GM12891 (cell line): Measurements from ENCODE around the gene SLC27A3.

Experiments
- POLR2A ChIP-seq: IDR thresholded peaks from 2 replicates; pipeline ENCODE4 v1.6.1; 2011; ENCODE audit warnings: low read depth, low read length, control low read depth
- POLR2AphosphoS5 ChIP-seq: IDR thresholded peaks from 2 replicates; pipeline ENCODE4 v1.6.1; 2011; ENCODE audit warnings: low read depth, low read length, control low read depth
- TAF1 ChIP-seq: IDR thresholded peaks from 2 replicates; pipeline ENCODE4 v1.6.1; 2011; ENCODE audit warnings: low read depth, low read length, control low read depth

DNA sequence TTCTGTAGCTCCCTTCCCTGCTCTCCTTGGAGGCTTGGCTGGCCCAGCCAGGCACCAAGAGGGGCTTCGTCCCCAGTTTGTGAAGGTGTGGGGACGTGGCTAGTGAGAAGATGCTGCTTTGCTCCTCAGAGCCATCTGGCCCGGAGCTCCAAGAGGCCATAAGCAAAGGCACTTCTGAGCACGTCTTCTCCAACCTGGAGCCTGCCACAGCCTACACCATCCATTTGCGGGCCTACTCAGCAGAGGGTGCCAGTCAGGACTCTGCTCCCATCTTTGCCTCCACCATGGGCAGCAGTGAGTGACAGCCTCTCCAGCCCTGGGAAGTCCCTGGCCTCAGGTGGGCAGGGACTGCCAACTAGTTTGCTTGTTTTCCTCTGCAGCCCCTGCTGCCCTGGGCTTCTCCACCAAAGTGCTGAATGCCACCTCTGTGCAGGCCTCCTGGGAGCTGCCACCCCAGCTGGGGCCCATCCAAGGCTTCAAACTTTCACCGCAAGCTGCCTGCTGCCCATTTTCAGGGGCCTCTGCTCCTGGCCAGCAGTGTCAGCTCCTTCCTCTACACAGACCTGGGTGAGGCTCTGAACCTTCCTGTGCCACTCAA is 25.9 kb downstream of the SLC27A3 start:
- TF ChIP-seq POLR2AphosphoS5 (no peak), POLR2A (no peak), TAF1 (no peak)
